Measurements from ENCODE around the gene RASA2. TPM values are rescaled to one million over a fixed set of nuclear protein-coding genes. Genes with fewer than 3 reads are reported as not detected.

Gene RASA2
- polyA plus RNA-seq, 1 of the 3 experiments (the other 2 are of a cell fraction), result 2.4 TPM

DNA sequence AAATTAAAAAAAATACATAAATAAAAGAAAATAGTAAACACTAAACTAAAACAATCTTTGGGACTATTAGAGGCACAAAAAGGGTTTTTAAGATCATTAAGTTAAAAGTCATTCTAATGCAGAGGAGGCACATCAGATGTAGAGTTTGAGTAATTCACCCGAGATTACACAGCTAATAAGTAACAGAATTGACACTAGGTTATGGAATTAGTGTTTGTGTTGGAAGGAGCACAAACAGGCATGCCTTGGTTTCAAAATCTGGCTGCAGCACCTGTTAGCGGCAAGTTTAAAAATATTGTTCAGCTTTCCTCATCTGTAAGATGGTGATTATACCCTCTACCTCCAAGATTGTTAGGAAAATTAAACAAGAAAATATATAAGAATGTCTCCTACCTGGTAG, 39.0 kb downstream of the RASA2 start:
- Histone ChIP-seq H4K20me1 (ENCODE audit: insufficient read depth) (no peaks in the 10 kb centered on the region), H3K4me1 (ENCODE audit: control insufficient read depth in 1 of 2, insufficient read depth in 2 of 2, low read depth in 1 of 2, low read length in 1 of 2) (peaks cover 0 to 15% of the 10 kb centered on the region in 2 experiments; a peak in 3 of 4 replicates), H3K36me3 (replicated peaks in 1 of 2; ENCODE audit: control insufficient read depth in 1 of 2, insufficient read depth in 2 of 2, low read length in 1 of 2) (peaks cover 3 to 9% of the 10 kb centered on the region in 2 experiments), H3K4me3 (ENCODE audit: low read depth in 2 of 2, low read length in 1 of 2) (no peak overlapping the region), H3K9ac (no peak overlapping the region), H3K9me2 (no peaks in the 10 kb centered on the region), H3K4me2 (no peak overlapping the region), H3K79me2 (ENCODE audit: insufficient read depth) (peaks cover 26% of the 10 kb centered on the region), H3K9me3 (no peaks in the 10 kb centered on the region), H3K27me3 (ENCODE audit: insufficient read depth) (no peaks in the 10 kb centered on the region), H3K27ac (ENCODE audit: low read depth in 2 of 2, low read length in 1 of 2) (no peak overlapping the region), H3F3A (replicated peaks; ENCODE audit: insufficient read depth) (peaks cover 40% of the 10 kb centered on the region), H2AFZ (ENCODE audit: low read depth) (no peak overlapping the region)
- 87% methylated on average over 2 of the region's 2 CpGs for WGBS (ENCODE audit: low lambda C conversion rate)
- POLR2A ChIA-PET, result no interaction called here
- CTCF ChIA-PET, result interaction anchor here (1.0 to 1.2 kb wide), 3 partner anchors 11 to 165 kb away, joined by 4 to 5 read pairs (median 4); no protein-coding TSS in a partner anchor
- TF ChIP-seq USF1 (IDR thresholded peaks at IDR 0.05; ENCODE audit: borderline replicate concordance, low read depth) (no peak), FOXJ3 (CRISPR knock-in tag; IDR thresholded peaks at IDR 0.05) (no peak), TAF1 (IDR thresholded peaks at IDR 0.05; ENCODE audit: borderline replicate concordance, low read depth, low read length) (no peak), TEAD4 (IDR thresholded peaks at IDR 0.05; ENCODE audit: borderline replicate concordance, insufficient read depth) (no peak), FOXM1 (IDR thresholded peaks at IDR 0.05; ENCODE audit: low read depth) (no peak)
- no peak for DNase-seq

GRCh38 chr3:141526709-141527108, 39.9 kb downstream of the RASA2 start:
- Histone ChIP-seq H3K9me2 (no peaks in the 10 kb centered on the region), H3K4me3 (ENCODE audit: low read depth in 2 of 2, low read length in 1 of 2) (no peak overlapping the region), H2AFZ (ENCODE audit: low read depth) (no peak overlapping the region), H4K20me1 (ENCODE audit: insufficient read depth) (no peaks in the 10 kb centered on the region), H3K9me3 (no peaks in the 10 kb centered on the region), H3K27ac (ENCODE audit: low read depth in 2 of 2, low read length in 1 of 2) (no peak overlapping the region), H3K4me2 (no peak overlapping the region), H3K36me3 (replicated peaks in 1 of 2; ENCODE audit: control insufficient read depth in 1 of 2, insufficient read depth in 2 of 2, low read length in 1 of 2) (peaks cover 10 to 18% of the 10 kb centered on the region in 2 experiments), H3K79me2 (ENCODE audit: insufficient read depth) (peaks cover 25% of the 10 kb centered on the region), H3K4me1 (ENCODE audit: control insufficient read depth in 1 of 2, insufficient read depth in 2 of 2, low read depth in 1 of 2, low read length in 1 of 2) (peaks cover 0 to 15% of the 10 kb centered on the region in 2 experiments; a peak in 3 of 4 replicates), H3K27me3 (ENCODE audit: insufficient read depth) (no peaks in the 10 kb centered on the region), H3F3A (replicated peaks; ENCODE audit: insufficient read depth) (peaks cover 36% of the 10 kb centered on the region), H3K9ac (no peak overlapping the region)
- CTCF ChIA-PET, result no interaction called here
- DNase-seq, result no peak
- POLR2A ChIA-PET, result no interaction called here
- TF ChIP-seq CHD2 (IDR thresholded peaks at IDR 0.05; ENCODE audit: low read length, partially characterized antibody) (no peak), YY1 (IDR thresholded peaks at IDR 0.05; ENCODE audit: low read depth) (no peak), SIN3A (IDR thresholded peaks at IDR 0.05; ENCODE audit: borderline replicate concordance, low read depth, low read length) (no peak), SMC3 (IDR thresholded peaks at IDR 0.05; ENCODE audit: low read depth, low read length) (no peak), POLR2AphosphoS5 (IDR thresholded peaks at IDR 0.05; ENCODE audit: low read depth, low read length) (no peak), RAD21 (IDR thresholded peaks at IDR 0.05; ENCODE audit: low read length) (no peak), ZBTB33 (IDR thresholded peaks at IDR 0.05; ENCODE audit: borderline replicate concordance, low read depth) (no peak), USF1 (IDR thresholded peaks at IDR 0.05; ENCODE audit: borderline replicate concordance, low read depth) (no peak), NFIC (IDR thresholded peaks at IDR 0.05; ENCODE audit: borderline replicate concordance) (no peak), EP300 (IDR thresholded peaks at IDR 0.05; ENCODE audit: borderline replicate concordance in 1 of 2, low read depth in 1 of 2, low read length in 1 of 2) (no peak), FOXJ3 (CRISPR knock-in tag; IDR thresholded peaks at IDR 0.05) (no peak), GATA2 (CRISPR knock-in tag; IDR thresholded peaks at IDR 0.05) (no peak), TEAD4 (IDR thresholded peaks at IDR 0.05; ENCODE audit: borderline replicate concordance, insufficient read depth) (no peak), RXRA (IDR thresholded peaks at IDR 0.05; ENCODE audit: borderline replicate concordance, low read depth) (no peak), REST (IDR thresholded peaks at IDR 0.05; ENCODE audit: low read depth, low read length) (no peak)
- TF ChIP-seq, protein P1, sequence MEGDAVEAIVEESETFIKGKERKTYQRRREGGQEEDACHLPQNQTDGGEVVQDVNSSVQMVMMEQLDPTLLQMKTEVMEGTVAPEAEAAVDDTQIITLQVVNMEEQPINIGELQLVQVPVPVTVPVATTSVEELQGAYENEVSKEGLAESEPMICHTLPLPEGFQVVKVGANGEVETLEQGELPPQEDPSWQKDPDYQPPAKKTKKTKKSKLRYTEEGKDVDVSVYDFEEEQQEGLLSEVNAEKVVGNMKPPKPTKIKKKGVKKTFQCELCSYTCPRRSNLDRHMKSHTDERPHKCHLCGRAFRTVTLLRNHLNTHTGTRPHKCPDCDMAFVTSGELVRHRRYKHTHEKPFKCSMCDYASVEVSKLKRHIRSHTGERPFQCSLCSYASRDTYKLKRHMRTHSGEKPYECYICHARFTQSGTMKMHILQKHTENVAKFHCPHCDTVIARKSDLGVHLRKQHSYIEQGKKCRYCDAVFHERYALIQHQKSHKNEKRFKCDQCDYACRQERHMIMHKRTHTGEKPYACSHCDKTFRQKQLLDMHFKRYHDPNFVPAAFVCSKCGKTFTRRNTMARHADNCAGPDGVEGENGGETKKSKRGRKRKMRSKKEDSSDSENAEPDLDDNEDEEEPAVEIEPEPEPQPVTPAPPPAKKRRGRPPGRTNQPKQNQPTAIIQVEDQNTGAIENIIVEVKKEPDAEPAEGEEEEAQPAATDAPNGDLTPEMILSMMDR (IDR thresholded peaks at IDR 0.05), result no peak
